IMR-90 (cell line): ENCODE results near the gene TP53I11. TPM values are rescaled to one million over a fixed set of nuclear protein-coding genes. Genes with fewer than 3 reads are reported as not detected.

ENCODE experiments used
- ATAC-seq: fragments of 200-7000 bp; cut with Tn5 transposase; 2 replicates; pipeline ENCODE4 v1.9.1; 2020; ENCODE audit warnings: low read depth, mild to moderate bottlenecking, moderate library complexity
- BruUV-seq: library from RNA; stranded (reverse); fragments of 400-500 nt; replicated peaks from 2 replicates; lab custom pipeline; 2021; lab: Mats Ljungman, UMichigan
- CTCF ChIA-PET: fragments of 300-600 bp; formaldehyde crosslinking; extraction: SDS; loops from one replicate; lab custom pipeline; 2021; ENCODE audit warnings: antibody characterized with exemption; lab: Yijun Ruan, JAX
- POLR2A ChIA-PET: fragments of 300-600 bp; sonication (Branson Sonifier 250); formaldehyde crosslinking; loops from one replicate; lab custom pipeline; 2022; ENCODE audit warnings: antibody characterized with exemption; ENCODE audit not compliant: unreplicated experiment; lab: Charles Lee
- DNase-seq: peaks from one replicate; pipeline ENCODE4 v3.0.0; 2013
- H2AFZ ChIP-seq: replicated peaks from 2 replicates; pipeline ENCODE3; 2013; ENCODE audit warnings: low read length, mild to moderate bottlenecking; ENCODE audit not compliant: poor library complexity
- H2AK5ac ChIP-seq: 2 replicates; pipeline ENCODE4 v1.6.1; 2013; ENCODE audit warnings: low read depth, low read length, inconsistent platforms
- H2AK9ac ChIP-seq: replicated peaks from 2 replicates; pipeline ENCODE3; 2013; ENCODE audit warnings: mild to moderate bottlenecking, low read depth, low read length, moderate library complexity; ENCODE audit not compliant: poor library complexity
- H2BK120ac ChIP-seq: 2 replicates; pipeline ENCODE4 v1.6.1; 2013; ENCODE audit warnings: low read depth, low read length, inconsistent platforms
- H2BK15ac ChIP-seq: 3 replicates; pipeline ENCODE4 v1.6.1; 2013; ENCODE audit warnings: low read depth, low read length, inconsistent platforms
- H2BK20ac ChIP-seq: 2 replicates; pipeline ENCODE4 v1.6.1; 2013; ENCODE audit warnings: low read depth, mild to moderate bottlenecking, inconsistent platforms, low read length, moderate library complexity
- H2BK5ac ChIP-seq: 2 replicates; pipeline ENCODE4 v1.6.1; 2013; ENCODE audit warnings: mild to moderate bottlenecking, low read depth, low read length, inconsistent platforms; ENCODE audit not compliant: poor library complexity, severe bottlenecking
- H3K14ac ChIP-seq: replicated peaks from 2 replicates; pipeline ENCODE4 v1.6.1; 2013; ENCODE audit warnings: low read depth, low read length, inconsistent platforms
- H3K18ac ChIP-seq: 2 replicates; pipeline ENCODE4 v1.6.1; 2013; ENCODE audit warnings: low read depth, low read length, control low read depth
- H3K23ac ChIP-seq: 2 replicates; pipeline ENCODE4 v1.6.1; 2013; ENCODE audit warnings: low read depth, low read length, inconsistent platforms
- H3K27ac ChIP-seq: 2 replicates; pipeline ENCODE4 v1.5.1; 2013; ENCODE audit warnings: mild to moderate bottlenecking, control low read depth, low read length; ENCODE audit not compliant: insufficient read depth
- H3K27me3 ChIP-seq: 2 replicates; pipeline ENCODE4 v1.6.1; 2013; ENCODE audit warnings: low read length; ENCODE audit not compliant: control insufficient read depth, insufficient read depth
- H3K36me3 ChIP-seq: 2 replicates; pipeline ENCODE4 v1.6.1; 2013; ENCODE audit warnings: low read length, mixed read lengths; ENCODE audit not compliant: control insufficient read depth, insufficient read depth
- H3K4ac ChIP-seq: 2 replicates; pipeline ENCODE4 v1.6.1; 2013; ENCODE audit warnings: low read depth, low read length, inconsistent platforms
- H3K4me1 ChIP-seq: 2 replicates; pipeline ENCODE4 v1.6.1; 2013; ENCODE audit warnings: low read length, mixed read lengths; ENCODE audit not compliant: control insufficient read depth, insufficient read depth
- H3K4me2 ChIP-seq: 2 replicates; pipeline ENCODE4 v1.6.1; 2013; ENCODE audit warnings: low read depth, mild to moderate bottlenecking, control low read depth, low read length, moderate library complexity
- H3K4me3 ChIP-seq: 2 replicates; pipeline ENCODE4 v1.5.1; 2013; ENCODE audit warnings: low read depth, mild to moderate bottlenecking, control low read depth, low read length, moderate library complexity; ENCODE audit not compliant: insufficient read depth
- H3K56ac ChIP-seq: 2 replicates; pipeline ENCODE4 v1.6.1; 2013; ENCODE audit warnings: low read length, inconsistent platforms; ENCODE audit not compliant: insufficient read depth; ENCODE audit errors: extremely low read depth
- H3K79me1 ChIP-seq, 2 experiments: 2 replicates each; pipeline ENCODE4 v1.6.1; 2013; ENCODE audit warnings: low read length in 2 of 2, inconsistent platforms in 1 of 2, low read depth in 1 of 2
- H3K9ac ChIP-seq: 2 replicates; pipeline ENCODE4 v1.6.1; 2013; ENCODE audit warnings: low read depth, low read length, control low read depth
- H3K9me1 ChIP-seq: 2 replicates; pipeline ENCODE4 v1.6.1; 2013; ENCODE audit warnings: low read length, inconsistent platforms; ENCODE audit not compliant: insufficient read depth
- H3K9me3 ChIP-seq: 2 replicates; pipeline ENCODE4 v1.6.1; 2013; ENCODE audit warnings: low read length; ENCODE audit not compliant: control insufficient read depth, insufficient read depth
- H4K20me1 ChIP-seq: 2 replicates; pipeline ENCODE4 v1.6.1; 2013; ENCODE audit warnings: low read length, inconsistent platforms; ENCODE audit not compliant: insufficient read depth
- H4K5ac ChIP-seq: 2 replicates; pipeline ENCODE4 v1.6.1; 2013; ENCODE audit warnings: mild to moderate bottlenecking, low read depth, low read length, control low read depth
- H4K8ac ChIP-seq, 2 experiments: 2 replicates each; pipeline ENCODE4 v1.6.1; 2013; ENCODE audit warnings: low read depth in 2 of 2, low read length in 2 of 2, control low read depth in 1 of 2, inconsistent platforms in 1 of 2
- H4K91ac ChIP-seq: 2 replicates; pipeline ENCODE4 v1.6.1; 2013; ENCODE audit warnings: low read depth, low read length, inconsistent platforms; ENCODE audit not compliant: insufficient read depth
- BHLHE40 ChIP-seq: fragments of 150-350 bp; IDR thresholded peaks from 2 replicates; pipeline ENCODE4 v1.6.1; 2016; ENCODE audit warnings: mild to moderate bottlenecking, low read depth, low read length
- CEBPB ChIP-seq: IDR thresholded peaks from 2 replicates; pipeline ENCODE4 v1.6.1; 2012; ENCODE audit warnings: low read depth, low read length, improper control_type of control experiment
- CHD1 ChIP-seq: IDR thresholded peaks from 2 replicates; pipeline ENCODE4 v1.6.1; 2012; ENCODE audit warnings: low read depth, low read length, improper control_type of control experiment
- MXI1 ChIP-seq: IDR thresholded peaks from 2 replicates; pipeline ENCODE4 v1.6.1; 2012; ENCODE audit warnings: low read depth, mild to moderate bottlenecking, low read length, moderate library complexity, borderline replicate concordance
- NFE2L2 ChIP-seq: fragments of 150-350 bp; IDR thresholded peaks from 2 replicates; pipeline ENCODE4 v1.6.1; 2016; ENCODE audit warnings: low read depth, mild to moderate bottlenecking, low read length
- RAD21 ChIP-seq: IDR thresholded peaks from 2 replicates; pipeline ENCODE4 v1.6.1; 2012; ENCODE audit warnings: low read length, improper control_type of control experiment
- WGBS, 2 experiments: methylation state at CpG; one replicate each; pipeline versions ENCODE4 v1.1.5 to v1.1.7; 2013; ENCODE audit warnings: missing lambda C conversion rate in 2 of 2; ENCODE audit not compliant: insufficient read length in 1 of 2; ENCODE audit errors: extremely low coverage in 2 of 2; 5-methylcytosine and 5-hydroxymethylcytosine counted together
- dilution Hi-C: fragments of 300-500 bp; cut with HindIII; formaldehyde crosslinking; loops from one replicate; pipeline ENCODE4 v1.14.3; 2018; ENCODE audit warnings: low sequenced_read_pairs; ENCODE audit not compliant: unreplicated experiment
- in situ Hi-C: fragments of 300-500 bp; cut with MboI; formaldehyde crosslinking; loops from 3 replicates; pipeline ENCODE4 v1.14.3; 2019; ENCODE audit warnings: low sequenced_read_pairs, inconsistent platforms, mixed read lengths
- intact Hi-C: fragments of 100-400 bp; cut with micrococcal nuclease; formaldehyde crosslinking; loops from 2 replicates; pipeline ENCODE4 v1.10.0; 2022
- polyA plus RNA-seq, 3 experiments: library from polyadenylated mRNA; depleted of rRNA; stranded (reverse); fragments of >200 nt; gene quantifications; 2 replicates each; pipeline ENCODE4 v1.2.3, GENCODE V29; 2012; ENCODE audit warnings: low replicate concordance in 1 of 3
- total RNA-seq: library from RNA; depleted of rRNA; stranded (reverse); fragments of >200 nt; gene quantifications from 2 replicates; pipeline ENCODE4 v1.2.3, GENCODE V29; 2012
- TF ChIP-seq, protein P1 (sequence below): fragments of 150-350 bp; IDR thresholded peaks from 2 replicates; pipeline ENCODE4 v1.6.1; 2017; ENCODE audit warnings: mild to moderate bottlenecking, antibody characterized with exemption, low read length, low read depth
- TF ChIP-seq, protein P2 (sequence below): fragments of 150-350 bp; IDR thresholded peaks from 2 replicates; pipeline ENCODE4 v1.6.1; 2016; ENCODE audit warnings: low read depth, mild to moderate bottlenecking, low read length, moderate library complexity, borderline replicate concordance

Gene TP53I11
- total and polyA plus RNA-seq, 2 of the 4 experiments (the other 2 are of a cell fraction) = 3.9 to 22.0 TPM

DNA sequence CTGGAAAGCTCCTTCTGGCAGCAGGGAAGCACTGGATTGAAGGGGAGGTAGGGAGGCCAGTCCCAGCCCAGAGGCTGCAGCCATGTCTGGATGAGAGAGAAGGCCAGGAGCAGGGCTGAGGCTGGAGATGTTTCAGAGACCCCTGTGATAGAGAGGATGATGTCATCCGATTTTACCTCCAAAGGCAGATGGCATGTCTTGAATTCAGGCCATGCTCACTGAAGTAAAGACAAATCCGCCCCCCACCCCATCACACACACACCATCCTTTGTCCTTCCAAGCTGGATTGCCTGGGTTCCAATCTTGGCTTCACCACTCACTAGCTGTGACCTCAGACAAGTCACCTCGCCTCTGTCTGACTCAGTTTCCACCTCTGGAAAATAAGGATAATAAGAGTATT, 47.2 kb downstream of the TP53I11 start:
- Histone ChIP-seq H3K36me3 (no peaks in the 10 kb centered on the region), H3K23ac (no peak overlapping the region), H3K9ac (no peak overlapping the region), H3K4me3 (no peak overlapping the region), H3K4me1 (peaks cover 2% of the 10 kb centered on the region; the same call in 1 of the 2 replicates), H3K27ac (no peak overlapping the region), H2AFZ (no peak overlapping the region), H3K79me1 (no peaks in the 10 kb centered on the region), H4K91ac (no peak overlapping the region), H3K56ac (no peak overlapping the region), H4K5ac (no peak overlapping the region), H3K18ac (no peak overlapping the region), H2BK15ac (no peak overlapping the region), H4K20me1 (no peaks in the 10 kb centered on the region), H3K9me1 (no peaks in the 10 kb centered on the region), H2AK5ac (no peak overlapping the region), H2BK120ac (no peak overlapping the region), H3K9me3 (peaks cover 5% of the 10 kb centered on the region; the same call in 1 of the 2 replicates), H2BK5ac (no peak overlapping the region), H3K4me2 (no peak overlapping the region), H3K4ac (no peak overlapping the region), H3K14ac (no peak overlapping the region), H2BK20ac (no peak overlapping the region), H4K8ac (no peak overlapping the region), H3K27me3 (peaks cover 22% of the 10 kb centered on the region), H2AK9ac (no peak overlapping the region)
- POLR2A ChIA-PET = no interaction called here
- WGBS, 2 experiments = no CpG with 5 or more reads among the region's 3 CpGs
- DNase-seq (no peak), ATAC-seq (no peak)
- BruUV-seq = no TSS peak
- intact Hi-C loops = no loop called here
- in situ Hi-C loops = loop anchor here (25.0 kb wide), 1 partner anchor 791 kb away; no protein-coding TSS in a partner anchor
- dilution Hi-C loops = no loop called here
- CTCF ChIA-PET = no interaction called here
- TF ChIP-seq NFE2L2 (no peak), CHD1 (no peak), BHLHE40 (no peak), RAD21 (no peak), MXI1 (no peak), CEBPB (no peak)
- TF ChIP-seq, protein P1, sequence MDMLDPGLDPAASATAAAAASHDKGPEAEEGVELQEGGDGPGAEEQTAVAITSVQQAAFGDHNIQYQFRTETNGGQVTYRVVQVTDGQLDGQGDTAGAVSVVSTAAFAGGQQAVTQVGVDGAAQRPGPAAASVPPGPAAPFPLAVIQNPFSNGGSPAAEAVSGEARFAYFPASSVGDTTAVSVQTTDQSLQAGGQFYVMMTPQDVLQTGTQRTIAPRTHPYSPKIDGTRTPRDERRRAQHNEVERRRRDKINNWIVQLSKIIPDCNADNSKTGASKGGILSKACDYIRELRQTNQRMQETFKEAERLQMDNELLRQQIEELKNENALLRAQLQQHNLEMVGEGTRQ = no peak
- TF ChIP-seq, protein P2, sequence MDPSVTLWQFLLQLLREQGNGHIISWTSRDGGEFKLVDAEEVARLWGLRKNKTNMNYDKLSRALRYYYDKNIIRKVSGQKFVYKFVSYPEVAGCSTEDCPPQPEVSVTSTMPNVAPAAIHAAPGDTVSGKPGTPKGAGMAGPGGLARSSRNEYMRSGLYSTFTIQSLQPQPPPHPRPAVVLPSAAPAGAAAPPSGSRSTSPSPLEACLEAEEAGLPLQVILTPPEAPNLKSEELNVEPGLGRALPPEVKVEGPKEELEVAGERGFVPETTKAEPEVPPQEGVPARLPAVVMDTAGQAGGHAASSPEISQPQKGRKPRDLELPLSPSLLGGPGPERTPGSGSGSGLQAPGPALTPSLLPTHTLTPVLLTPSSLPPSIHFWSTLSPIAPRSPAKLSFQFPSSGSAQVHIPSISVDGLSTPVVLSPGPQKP = no peak
